Left renal pelvis (tissue), 4 donors: ENCODE data around the gene MKNK1. TPM values are rescaled to one million over a fixed set of nuclear protein-coding genes. Genes with fewer than 3 reads are reported as not detected.

Experiments
- DNase-seq, 4 donors: peaks; one replicate each; pipeline ENCODE4 v3.0.0-alpha.2; 2013; ENCODE audit warnings: low read depth in 4 of 4, low spot score in 3 of 4
- polyA plus RNA-seq, 4 donors: library from polyadenylated mRNA; unstranded; fragments of 120-200 nt; gene quantifications; one replicate each; pipeline ENCODE4 v1.2.1, GENCODE V29; 2013; ENCODE audit not compliant: insufficient read length in 4 of 4

The MKNK1 gene
- polyA plus RNA-seq, 4 donors, result 23.3 to 39.4 (median 29.4) TPM

DNA sequence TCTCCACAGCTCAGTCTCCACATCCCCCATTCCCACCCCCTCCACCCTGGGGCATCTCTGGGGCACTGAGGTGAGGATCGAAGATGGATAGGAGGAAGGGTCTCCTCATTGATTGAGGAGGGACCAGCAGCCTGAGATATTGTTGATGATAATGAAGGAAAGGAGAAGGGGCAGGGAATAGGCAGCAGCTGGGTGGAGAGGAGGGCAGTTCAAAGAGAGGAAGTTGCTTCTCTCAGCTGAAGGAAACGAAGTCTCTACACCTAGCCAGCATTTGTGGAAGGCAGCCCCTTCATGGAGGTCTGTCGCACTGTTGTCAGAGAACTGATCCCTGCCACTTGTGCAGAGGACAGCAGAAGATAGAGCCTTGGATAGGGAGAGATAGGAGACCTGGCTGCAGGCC, 58.3 kb downstream of the MKNK1 start:
- no peak for DNase-seq

DNA sequence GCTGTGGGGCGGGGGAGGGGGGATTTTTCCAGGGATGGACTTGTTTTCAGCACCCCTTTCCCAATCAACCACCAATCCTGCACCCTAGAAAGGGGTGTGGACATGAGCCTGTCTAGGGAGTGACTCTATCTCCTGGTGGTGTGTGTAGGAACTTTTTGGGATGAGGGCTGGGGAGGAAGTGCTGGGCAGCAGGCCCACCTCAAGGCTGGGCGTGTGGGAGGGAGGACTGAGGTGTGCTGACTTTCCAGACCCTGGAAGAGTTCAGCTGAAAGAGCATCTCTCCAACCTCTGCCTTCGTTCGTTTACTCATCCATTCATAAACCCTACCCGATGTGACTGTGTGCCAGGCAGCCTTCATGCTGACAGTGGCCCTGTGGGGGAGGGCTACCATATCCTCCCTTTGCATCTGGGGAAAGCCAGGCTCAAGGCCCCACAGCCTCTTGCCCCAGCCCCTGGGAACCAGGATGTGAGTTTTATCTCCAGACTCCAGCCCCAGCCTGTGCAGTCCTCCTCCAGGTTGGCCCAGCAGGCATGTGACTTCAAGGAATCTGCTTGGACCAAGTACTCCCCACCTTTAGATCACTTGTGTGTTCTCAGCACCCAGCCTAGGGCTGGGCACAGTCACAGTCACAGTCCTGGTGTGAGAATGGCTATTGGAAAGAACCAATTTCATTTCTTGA, 59.4 kb downstream of the MKNK1 start:
- no peak for DNase-seq

DNA sequence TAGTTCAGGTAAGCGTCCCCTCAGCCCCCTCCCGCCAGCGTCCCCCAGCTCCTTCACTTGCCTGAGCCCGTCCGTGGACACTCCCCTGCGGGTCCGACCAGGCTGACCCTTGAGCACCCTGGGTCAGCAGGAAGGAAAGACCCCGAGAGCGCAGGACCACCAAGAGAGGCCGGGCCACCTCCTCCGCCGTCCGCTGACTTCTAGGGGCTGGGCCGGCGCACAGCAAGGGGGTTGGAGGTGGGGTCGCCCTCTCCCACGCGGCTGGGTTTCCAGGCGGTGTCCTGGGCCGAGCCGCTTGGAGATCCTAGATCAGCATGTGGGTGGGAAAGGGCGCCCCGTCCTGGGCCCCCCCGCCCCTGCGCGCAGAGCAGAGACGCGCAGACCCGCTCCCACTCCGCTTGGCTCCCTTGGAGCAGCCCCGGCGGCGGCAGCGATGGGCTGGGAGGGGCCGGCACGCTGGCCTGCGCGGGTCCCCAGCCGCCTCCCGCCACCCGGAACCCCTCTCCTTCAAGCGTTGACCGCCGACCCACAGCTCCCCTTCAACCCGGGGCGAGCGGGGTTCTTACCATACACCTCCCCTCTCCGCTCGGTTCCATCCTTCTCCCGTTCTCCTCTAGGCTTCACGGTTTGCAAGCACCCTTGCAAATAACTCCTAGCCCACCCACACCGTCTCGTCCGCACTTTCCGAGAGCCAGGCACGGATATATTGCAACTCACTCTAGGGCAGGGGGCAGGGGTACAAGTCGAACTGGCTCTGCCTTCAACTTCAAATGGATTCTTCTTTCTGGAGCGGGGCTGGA, 60.1 kb downstream of the MKNK1 start:
- DNase-seq, result no peak

DNA sequence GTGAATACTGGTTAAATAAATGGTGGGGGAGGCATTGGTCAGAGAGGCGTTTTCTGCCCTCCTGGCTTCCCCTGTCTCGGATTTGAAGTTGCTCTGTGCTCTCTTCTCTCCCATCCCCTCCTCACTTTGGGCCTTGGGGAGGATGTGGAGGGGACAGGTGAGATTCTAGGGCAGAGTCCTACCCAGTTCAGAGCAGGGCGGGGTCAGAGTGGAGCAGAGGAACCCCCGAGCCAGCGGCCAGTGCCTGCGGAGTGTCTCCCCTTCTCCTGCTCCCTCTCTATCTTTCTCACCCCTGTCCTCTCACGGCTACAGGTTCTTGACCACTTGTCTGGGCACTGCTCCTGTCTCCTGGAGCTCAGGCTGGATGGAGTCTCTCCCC, 60.7 kb downstream of the MKNK1 start:
- no peak for DNase-seq

DNA sequence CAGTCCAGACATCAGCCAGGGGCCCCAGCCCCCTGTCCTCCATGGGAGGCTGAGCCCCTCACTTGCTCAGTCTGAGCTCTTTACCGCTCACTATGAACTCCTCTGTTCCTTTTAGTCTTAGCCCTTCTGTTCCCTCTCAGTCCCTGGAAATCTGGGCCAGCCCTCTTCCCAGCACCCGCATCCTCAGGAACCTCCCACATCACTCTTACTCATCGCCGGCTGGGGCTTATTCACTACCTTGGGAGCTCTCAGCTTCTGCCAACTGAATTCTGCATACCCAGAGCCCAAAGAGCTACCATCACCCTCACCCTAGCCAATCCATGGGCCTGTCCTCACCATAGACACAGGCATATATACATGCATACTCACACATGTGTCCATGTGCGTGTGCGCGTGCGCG, 64.1 kb downstream of the MKNK1 start:
- no peak for DNase-seq

DNA sequence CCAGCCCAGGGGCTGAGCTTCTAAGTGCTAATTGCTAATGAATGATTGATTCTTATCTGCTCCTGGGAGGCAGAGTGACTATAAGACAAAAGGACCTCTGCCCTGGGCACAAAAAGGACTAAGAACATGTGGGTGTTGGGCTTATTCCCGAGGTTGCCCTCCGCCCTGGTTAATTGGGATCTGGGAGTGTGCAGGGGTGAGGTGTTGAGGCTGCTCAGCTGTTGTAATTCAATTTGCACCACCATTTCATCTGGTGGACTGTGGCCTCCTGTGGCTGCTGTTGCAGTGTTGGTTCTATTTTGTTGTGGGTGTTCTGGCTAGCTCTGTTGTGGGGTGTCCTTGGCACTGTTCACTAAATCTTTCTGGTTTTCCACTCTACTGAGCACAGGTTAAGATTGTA, 65.9 kb downstream of the MKNK1 start:
- no peak for DNase-seq

DNA sequence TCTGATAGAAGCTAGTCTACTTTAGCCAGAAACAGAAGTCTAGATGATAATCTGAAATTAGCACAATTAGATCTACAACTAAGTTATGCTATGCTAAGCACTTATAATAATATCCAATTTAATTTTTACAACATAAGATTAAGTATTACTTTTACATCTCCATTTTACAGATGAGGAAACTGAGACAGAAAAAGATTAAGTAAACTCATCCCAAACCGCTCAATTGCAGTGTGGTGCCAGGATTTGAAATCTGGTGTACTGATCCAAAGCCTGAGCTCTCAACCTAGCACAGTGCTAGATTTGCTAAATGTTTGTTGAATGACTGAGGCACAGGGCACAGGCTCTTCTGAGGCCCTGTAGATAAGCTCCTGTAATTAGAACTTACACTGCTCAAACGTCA, 66.4 kb downstream of the MKNK1 start:
- no peak for DNase-seq

DNA sequence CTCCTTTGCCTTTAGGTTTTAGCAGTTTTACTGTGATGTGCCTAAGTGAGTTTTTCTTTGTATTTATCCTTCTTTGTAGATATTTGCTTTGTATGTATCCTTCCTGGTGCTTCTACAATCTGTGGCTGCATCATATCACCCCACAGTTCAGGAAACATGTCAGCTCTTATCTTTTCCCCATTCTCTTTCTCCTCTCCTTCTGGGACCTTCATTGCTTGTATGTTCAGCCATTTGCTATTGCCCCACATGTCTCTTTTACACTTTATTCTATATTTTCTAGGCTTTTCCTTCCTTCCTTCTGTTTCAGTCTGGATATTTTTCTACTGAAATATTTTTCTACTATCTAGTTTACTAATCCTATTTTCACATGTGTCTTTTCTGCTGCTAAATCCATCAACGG, 67.5 kb downstream of the MKNK1 start:
- no peak for DNase-seq

DNA sequence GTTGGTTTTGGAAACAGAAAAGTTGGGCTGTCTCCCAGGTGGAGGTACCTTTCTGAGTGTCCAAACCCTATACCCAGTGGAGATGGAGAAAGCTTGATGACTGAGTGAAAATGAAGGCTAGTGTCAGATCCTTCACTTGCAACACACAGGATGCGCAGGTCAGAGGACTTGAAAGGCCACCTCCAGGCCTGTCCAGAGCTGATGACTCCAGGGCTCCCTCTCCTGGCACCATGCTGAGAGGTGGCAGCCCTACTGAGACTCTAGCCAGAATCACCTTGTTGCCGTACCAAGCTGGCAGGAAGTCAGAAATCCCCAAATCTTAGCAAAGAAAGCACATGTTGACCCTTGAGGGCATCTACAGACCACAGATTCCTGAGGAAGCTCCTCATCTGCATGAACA, 69.0 kb downstream of the MKNK1 start:
- no peak for DNase-seq

DNA sequence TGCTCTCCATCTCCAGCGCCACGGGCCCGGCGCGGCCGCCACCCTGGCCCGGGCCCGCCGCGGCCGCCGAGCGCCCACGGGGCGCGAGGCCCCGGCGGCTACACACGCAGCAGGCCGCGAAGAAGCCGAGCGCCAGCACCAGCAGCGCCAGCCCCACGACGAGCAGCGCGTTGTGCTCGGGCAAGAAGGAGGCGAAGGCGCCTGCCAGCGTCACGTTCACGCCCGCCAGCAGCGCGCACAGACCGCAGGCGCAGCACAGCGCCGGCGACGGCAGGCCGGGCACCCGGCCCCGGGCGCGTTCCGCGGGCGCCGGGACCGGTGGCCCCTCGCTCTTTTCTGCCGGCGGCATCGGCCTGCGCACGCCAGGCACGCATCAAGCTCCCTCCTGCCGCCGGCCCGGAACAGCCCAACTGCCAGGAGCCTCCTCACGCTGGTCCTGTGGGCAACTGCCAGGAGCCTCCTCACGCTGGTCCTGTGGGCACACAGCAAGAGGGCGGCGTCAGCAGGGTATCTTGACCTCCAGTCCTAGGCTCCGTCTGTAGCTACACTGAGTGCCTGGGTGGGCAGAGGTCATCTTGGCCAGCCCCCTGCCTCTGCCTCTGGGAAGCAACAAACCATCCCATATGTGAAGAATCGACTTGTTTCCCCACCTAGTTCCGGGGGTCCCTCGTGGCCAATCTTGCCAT, 70.7 kb downstream of the MKNK1 start:
- no peak for DNase-seq

DNA sequence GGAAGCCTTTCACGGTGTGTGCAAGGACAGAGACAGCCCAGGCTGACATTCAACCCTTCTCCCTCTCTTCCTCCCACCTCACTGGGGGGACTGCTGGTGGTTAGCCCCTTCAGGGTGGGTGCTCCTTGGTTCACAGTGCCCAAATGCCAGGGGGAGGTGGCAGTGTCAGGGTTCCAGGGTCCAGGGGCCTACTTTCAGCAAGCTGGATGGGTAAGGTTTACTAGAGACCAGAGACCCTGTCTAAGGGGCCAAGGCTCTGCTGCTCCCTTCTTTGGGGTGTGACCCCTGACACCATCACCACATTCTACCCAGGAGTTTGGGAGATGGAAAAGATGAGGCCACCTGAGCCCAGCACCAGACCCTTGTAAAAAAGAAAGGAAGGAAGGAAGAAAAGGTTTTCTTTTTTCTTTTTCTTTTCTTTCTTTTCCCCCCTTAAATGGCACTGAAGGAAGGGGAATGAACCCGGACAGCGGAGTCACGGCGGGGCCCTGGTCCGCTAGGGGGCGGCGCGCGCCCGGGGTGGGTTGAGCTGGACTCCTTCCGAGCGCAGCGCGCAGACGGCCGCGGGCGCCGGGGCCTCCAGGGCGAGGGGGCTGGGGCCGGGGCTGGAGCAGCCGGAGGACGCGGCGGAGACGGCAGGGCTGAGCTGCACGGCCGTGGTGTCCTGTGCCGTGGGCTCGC, 71.4 kb downstream of the MKNK1 start:
- no peak for DNase-seq

DNA sequence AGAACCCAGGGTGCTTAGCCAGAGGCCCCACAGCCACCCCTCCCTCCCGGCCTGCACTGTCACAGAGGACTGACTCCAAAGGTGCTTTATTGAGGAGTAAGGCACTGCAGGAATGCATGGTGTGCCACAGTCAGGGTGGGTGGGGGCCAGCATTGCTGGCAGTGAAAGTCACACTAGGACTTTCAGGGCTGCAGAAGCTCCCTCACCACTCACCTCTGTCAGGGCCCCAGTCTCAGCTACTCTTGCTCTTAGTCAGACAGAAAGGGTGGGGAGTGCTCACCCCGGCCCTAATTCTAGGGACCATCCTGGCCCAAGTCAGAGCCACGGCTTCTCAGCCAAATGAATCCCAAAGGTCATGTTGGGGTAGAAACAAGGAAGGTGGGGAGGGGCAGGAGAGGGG, 72.0 kb downstream of the MKNK1 start:
- DNase-seq, result no peak

DNA sequence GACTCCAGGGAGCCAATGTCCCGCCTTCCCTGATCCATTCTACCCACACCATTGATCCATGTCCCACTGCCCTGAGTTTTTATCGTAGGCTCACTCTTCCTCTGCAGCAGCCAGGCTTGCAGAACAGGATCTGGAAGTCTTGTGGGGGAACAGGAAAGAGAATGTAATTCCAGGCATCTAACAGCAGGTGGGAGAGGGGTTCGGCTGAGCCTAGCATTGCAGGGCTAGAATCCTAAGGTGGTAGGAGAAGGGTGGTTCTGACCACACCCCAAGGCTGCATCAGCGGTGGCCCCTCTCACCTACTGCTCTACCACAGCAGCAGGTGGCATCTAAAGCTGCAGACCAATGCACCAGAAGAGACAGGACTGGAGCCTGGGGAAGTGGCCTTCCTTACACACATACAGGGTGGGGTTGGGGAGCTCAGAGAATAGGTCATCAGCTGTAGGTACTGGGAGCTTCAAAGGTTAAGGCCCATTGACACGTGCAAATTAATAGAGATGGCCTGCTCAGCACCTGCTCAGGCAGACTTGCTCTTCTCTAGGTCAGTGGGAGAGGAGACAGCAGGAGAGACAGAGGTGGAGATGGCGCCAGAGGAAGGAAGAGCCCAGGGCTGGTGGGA, 73.2 kb downstream of the MKNK1 start:
- no peak for DNase-seq

DNA sequence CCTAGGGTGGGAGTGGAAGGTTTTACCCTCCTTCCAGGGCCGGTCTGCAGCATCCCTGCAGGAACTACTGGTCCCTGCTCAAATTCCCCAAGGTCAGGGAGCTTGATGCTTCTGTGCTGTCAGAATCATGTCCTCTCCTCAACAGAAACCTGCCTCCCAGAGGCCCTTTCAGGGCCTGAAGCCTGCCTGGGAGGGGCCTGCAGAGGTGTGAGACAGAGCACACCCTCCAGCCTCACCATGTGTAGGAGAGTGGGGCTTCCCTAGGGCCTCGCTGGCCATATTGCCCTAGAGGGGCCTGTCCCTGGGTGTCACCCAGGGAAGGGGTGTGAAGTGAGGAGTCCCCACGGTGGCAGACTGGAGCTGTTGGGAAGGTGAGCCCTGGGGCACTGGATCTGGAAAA, 73.8 kb downstream of the MKNK1 start:
- DNase-seq, result no peak

DNA sequence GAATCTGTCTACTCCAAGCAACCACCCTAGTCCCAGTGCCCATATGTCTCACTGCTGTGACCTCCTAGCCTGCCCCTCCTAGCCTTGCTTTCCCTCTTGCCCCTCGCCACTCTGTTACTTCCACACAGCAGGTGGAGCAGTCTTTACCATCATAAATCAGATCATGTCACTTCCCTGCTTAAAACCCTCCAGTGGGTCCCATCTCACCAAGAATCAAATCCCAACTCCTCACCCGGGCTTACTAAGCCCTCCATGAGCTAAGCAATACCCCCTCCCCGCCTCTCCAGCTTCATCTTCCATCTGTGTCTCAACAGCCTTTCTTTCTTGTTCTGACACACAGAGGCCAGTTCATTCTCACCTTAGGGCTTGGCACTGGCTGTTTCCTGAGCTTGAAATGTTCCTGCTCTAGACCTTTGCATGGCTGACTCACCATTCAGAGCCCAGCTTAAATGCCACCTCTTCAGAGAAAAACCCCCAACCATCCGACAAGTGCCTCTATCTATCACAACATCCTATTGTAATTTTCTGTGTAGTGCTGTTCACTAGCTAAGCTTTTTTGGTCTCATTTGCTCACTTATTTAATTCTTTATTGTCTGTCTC, 74.9 kb downstream of the MKNK1 start:
- DNase-seq, result no peak

DNA sequence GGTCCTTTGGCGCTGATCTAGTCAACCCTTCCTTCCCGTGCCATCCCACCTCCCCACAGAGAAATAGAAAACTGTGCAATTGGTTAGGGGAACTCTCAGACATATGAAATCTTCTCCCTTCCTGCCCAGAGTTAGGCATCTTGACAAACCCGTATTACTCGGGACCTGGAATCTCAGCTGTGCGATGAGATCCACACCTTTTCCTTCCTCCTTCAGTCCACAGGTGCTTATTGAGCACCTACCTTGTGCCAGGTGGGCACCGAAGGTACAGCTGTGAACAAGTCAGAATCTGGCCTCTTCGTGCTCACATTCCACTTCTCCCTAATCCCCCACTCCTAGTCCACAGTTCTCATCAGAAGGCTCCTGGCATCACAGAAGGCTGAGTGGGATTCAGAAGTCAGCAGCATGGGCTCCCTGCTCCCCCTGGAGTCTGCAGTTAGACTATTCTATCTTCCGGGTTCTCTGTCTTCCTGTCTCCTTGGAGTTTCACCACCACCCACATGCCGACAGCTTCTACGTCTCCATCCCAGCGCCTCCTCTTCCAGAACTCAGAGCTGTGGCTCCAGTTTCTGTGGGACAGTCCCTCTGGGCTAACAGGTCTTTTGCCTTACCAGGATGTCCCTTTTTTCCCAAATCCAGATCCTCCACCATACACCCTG, 75.6 kb downstream of the MKNK1 start:
- no peak for DNase-seq

DNA sequence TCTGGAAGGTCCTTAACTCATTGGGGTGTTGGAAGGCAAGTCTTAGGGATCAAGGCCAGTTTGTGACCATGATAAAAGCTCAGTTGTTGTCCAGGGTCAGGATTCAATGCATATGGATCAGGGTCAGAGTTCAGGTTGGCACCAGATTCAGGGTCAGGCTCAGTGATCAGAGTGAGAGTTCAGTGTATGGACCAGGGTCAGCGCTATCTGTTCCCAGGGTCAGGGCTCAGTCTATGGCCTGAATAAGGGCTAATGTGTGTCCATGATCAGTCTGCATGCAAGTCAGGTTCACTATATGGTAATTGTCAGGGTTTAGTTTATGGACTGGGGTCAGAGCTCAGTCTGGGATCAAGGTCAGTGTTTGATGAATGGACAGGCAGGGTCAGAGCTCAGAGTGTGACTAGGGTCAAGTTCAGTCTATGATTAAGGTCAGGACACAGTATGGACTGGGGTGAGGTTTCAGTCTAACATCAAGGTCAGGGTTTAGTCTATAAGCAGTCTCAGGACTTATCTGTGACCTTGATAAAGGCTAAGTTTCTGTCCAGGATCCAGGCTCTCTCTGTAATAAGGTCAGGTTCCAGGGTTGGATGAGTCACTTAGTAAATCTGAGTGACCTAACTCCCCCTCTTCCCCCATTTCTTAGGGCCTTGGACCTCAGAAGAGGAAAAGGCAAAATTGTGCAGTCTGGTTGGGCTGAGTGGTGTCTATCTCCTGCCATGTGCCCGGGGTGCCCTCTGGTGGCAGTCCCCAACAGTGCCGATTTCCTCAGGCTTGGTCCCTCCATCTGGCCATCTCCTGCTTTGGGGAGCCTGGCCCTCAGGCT, 76.4 kb downstream of the MKNK1 start:
- no peak for DNase-seq

DNA sequence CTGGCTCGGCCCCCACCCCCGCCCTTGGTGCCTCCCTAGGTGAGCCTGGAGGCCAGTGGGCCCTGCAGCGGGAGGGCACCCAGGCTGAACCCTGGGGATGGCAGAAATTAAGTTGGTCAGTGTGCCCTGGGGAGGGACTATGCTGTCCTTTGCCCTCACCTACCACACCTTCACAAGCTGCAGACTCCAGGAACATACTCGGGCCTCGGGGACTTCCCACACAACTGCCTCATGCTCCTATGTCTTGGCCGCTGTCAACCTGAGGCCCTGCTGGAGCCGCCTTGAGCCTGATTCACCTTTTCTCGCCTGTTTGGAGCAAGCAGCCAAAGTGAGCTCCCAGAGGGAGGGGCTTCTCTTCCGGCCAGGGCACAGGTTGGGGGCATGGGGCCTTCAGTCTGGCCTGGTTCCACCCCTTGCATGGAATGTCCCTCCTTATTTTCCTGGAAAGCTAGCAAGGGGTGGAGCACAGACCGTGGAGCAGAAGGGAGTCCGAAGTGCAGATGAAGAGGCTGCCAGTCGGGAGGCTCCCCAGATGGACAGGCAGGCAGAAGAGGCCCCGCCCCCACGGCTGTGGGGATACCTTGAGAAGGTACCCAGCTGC, 77.3 kb downstream of the MKNK1 start:
- no peak for DNase-seq
